ENCODE measurements around the gene FMNL1.
A peak's percentile ranks its signal among the peaks of the same experiment; 100 is the strongest.

DNA sequence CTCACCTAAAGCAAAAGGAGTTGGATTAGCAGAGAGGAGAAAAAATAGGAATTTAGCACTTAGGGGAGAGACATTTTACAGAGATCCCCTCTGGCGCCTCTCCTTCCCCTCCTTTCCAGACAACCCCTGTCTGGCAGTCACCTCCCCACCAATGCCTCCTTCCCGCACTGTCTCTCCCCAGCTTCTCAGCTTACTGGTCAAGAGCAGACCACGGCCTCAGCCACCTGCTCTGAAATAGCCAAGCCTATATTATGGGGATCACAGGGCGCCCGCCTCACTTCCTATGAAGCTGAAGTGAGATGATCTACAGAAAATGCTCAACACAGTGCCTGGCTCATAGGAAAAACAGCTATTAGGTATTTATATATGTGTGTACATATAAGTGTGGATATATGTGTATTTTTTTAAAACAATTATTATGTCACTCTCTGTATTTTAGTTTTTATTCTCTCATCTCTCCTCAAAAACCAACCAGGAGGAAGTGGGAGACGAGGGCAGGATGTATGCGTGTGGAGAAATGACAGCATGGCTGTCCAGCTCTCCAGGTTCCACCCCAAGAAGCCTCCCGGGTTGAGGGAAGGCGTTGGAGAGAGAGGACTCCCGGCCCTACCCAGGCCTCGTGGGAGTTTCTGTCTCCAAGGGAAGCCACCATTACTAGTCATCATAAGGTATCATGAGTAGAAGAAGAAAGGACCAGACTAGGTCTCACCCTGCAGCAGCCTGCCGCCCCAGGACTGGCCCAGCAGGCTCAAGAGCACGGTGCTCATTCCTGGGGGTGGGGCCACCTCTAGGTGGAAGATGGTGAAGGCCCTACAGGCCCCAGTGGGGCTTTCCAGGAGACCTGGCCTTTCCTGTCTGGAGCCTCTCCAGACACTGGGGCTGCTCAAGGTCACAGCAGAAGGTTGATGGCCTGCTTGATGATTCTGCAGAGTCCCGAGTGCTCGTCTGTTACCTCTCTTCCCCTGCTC lies 67.9 kb downstream of the FMNL1 start:
- TF ChIP-seq, protein P1, sequence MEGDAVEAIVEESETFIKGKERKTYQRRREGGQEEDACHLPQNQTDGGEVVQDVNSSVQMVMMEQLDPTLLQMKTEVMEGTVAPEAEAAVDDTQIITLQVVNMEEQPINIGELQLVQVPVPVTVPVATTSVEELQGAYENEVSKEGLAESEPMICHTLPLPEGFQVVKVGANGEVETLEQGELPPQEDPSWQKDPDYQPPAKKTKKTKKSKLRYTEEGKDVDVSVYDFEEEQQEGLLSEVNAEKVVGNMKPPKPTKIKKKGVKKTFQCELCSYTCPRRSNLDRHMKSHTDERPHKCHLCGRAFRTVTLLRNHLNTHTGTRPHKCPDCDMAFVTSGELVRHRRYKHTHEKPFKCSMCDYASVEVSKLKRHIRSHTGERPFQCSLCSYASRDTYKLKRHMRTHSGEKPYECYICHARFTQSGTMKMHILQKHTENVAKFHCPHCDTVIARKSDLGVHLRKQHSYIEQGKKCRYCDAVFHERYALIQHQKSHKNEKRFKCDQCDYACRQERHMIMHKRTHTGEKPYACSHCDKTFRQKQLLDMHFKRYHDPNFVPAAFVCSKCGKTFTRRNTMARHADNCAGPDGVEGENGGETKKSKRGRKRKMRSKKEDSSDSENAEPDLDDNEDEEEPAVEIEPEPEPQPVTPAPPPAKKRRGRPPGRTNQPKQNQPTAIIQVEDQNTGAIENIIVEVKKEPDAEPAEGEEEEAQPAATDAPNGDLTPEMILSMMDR (IDR thresholded peaks at IDR 0.05 in 4 of 5, conservative IDR thresholded peaks at IDR 0.05 in 1 of 5): no peak
- TF ChIP-seq POLR2A (IDR thresholded peaks at IDR 0.05): peak in 1 of 2 donors; percentile 25
